ENCODE results near the gene HARBI1.
"Not testable (repeated sequence)": the region's sequence is repeated elsewhere in the genome, so short reads cannot be mapped to it uniquely, and the experiment has no call there.

DNA sequence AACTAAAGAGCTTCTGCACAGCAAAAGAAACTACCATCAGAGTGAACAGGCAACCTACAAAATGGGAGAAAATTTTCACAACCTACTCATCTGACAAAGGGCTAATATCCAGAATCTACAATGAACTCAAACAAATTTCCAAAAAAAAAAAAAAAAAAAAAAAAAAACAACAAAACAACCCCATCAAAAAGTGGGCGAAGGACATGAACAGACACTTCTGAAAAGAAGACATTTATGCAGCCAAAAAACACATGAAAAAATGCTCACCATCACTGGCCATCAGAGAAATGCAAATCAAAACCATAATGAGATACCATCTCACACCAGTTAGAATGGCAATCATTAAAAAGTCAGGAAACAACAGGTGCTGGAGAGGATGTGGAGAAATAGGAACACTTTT, 33.5 kb downstream of the HARBI1 start:
- TF ChIP-seq, protein P1, sequence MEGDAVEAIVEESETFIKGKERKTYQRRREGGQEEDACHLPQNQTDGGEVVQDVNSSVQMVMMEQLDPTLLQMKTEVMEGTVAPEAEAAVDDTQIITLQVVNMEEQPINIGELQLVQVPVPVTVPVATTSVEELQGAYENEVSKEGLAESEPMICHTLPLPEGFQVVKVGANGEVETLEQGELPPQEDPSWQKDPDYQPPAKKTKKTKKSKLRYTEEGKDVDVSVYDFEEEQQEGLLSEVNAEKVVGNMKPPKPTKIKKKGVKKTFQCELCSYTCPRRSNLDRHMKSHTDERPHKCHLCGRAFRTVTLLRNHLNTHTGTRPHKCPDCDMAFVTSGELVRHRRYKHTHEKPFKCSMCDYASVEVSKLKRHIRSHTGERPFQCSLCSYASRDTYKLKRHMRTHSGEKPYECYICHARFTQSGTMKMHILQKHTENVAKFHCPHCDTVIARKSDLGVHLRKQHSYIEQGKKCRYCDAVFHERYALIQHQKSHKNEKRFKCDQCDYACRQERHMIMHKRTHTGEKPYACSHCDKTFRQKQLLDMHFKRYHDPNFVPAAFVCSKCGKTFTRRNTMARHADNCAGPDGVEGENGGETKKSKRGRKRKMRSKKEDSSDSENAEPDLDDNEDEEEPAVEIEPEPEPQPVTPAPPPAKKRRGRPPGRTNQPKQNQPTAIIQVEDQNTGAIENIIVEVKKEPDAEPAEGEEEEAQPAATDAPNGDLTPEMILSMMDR (conservative IDR thresholded peaks at IDR 0.05; ENCODE audit: low read length), result not testable (repeated sequence)
- TF ChIP-seq EZH2phosphoT487 (IDR thresholded peaks at IDR 0.05; ENCODE audit: borderline replicate concordance), result not testable (repeated sequence)
